GM18907 (cell line): ENCODE results near the gene BORCS8.
A peak's percentile ranks its signal among the peaks of the same experiment; 100 is the strongest.
"Not testable (repeated sequence)": the region's sequence is repeated elsewhere in the genome, so short reads cannot be mapped to it uniquely, and the experiment has no call there.

Experiments used
- ATAC-seq: cut with Tn5 transposase; IDR thresholded peaks from one replicate; pipeline ENCODE4 v1.9.1; 2021; ENCODE audit warnings: mild to moderate bottlenecking, moderate library complexity; ENCODE audit not compliant: unreplicated experiment

Gene BORCS8

DNA sequence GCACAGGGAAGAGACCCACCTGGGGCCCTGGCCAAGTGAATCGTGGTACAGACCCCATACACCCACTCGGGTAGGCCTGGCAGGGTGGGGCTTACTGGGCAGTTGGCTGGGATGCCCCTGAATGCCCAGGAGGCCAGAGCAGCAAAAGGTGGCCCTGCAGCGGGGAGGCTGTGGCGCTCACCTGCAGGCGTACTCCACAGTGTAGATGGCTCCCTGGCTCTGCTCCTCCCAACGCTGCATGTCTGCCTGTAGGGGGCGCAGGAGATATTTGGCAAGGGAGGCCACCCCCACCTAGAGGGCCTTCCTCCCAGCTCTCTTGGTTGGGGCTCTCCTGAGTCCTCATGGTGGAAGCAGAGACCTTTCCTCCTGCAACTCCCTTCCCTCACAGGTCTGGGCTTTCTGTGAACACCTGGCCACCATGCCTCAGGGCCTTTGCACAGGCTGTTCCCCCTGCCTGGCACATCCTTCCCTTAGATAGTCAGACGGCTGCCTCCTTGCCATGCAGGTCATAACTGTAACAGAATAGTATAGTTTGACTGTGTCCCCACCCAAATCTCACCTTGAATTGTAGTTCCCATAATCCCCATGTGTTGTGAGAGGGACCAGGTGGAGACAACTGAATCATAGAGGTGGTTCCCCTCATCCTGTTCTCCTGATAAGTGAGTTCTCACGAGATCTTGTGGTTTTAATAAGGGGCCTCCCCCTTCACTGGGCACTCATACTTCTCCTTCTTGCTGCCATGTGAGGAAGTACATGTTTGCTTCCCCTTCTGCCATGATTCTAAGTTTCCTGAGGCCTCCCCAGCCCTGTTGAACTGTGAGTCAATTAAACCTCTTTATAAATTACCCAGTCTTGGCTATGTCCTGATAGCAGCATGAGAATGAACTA lies 5.9 kb downstream of the BORCS8 start:
- no peak for ATAC-seq

DNA sequence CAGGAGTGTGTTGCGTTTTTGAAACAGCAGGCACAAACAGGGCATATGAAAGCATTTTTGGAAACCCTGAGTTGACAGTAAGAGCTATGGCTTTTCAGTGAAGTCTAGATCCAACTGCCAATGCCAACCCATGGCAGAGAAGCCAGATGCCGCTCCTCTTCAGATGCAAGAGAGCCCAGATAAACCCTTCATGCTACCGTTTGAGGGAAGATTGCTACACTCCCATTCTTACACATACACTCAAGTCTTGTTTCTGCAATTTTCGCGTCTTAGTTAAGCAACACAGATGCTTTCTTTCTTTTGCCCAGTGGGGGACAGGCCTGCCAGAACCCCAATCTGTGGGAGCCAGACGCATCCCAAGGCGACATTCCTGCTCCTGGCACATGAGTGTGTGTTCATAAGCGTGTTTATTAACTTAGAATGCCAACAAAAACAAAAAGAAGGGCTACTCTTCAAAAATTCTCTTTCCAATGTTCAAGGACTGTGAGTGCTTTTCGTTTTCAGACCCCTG lies 10.4 kb downstream of the BORCS8 start:
- no peak for ATAC-seq

GRCh38 chr19:19179548-19180441 lies 12.2 kb downstream of the BORCS8 start:
- ATAC-seq = no peak

DNA sequence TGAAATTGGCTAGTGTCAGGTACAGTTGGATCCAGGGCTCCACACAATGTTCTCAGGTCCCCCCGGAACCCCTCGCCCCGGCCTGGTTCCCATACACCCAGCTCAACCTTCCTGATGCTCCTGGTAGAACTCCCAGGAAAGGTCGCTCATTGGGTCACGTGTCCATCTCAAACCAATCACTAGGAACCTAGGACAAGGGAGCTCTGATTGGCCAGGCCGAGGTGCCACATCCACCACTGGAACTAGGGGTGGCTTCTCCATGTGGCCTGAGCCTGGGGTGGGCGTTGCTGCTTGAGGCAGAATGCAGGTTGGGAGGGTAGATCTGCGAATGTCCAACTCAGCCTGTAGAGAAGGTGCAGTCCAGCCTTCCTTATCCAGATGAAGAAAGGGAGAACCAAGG lies 15.0 kb downstream of the BORCS8 start:
- ATAC-seq = no peak

DNA sequence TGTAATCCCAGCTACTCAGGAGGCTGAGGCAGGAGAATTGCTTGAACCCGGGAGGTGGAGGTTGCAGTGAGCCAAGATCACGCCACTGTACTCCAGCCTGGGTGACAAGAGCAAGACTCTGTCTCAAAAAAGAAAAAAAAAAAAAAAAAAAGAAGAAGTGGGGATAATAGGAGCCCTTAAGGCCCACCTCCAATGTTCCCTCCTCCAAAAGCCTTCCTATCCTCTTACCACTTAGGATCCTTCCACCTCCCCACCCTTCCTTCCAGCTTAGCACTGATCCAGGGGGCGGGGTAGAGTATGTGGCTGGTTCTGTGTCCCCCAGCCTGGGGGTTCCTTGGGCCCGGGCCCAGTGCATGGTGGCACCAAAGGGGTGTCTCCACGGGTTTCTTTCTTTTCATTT lies 18.7 kb downstream of the BORCS8 start:
- ATAC-seq = not testable (repeated sequence)

GRCh38 chr19:19171821-19172532 lies 20.0 kb downstream of the BORCS8 start:
- ATAC-seq = no peak

- ATAC-seq = no peak
These were observed 20.9 kb downstream of the BORCS8 start for GRCh38 chr19:19170873-19171672.

- ATAC-seq = peak; percentile 72
These were observed 21.7 kb downstream of the BORCS8 start, which contains the start of gene MEF2B for GRCh38 chr19:19170053-19170872. TSS of gene MEF2B (minus strand) at chr19:19170263. CDS start at chr19:19150735, 19,528 bp downstream.

- no peak for ATAC-seq
These were observed 22.5 kb downstream of the BORCS8 start for GRCh38 chr19:19169236-19170052.

DNA sequence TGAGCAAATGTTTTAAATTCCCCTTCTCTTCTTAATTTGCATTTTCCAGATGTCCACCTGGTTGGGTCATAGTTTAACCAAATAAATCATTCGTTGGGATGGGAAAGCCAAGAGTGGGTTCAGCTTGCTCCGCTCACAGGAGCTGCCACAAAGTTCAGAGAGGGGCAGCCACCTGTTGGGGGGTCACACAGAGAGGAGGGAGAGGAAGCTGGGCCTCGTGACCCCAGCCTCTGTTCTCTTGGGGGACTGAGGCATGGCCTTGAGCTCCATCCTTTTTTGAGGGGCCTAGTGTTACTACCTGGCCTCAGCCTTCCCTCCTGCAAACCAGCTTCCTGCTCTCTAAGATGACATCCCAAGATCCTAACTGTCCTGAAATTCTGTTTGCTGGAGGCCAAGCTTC lies 24.3 kb downstream of the BORCS8 start:
- ATAC-seq = no peak

- ATAC-seq = no peak
These were observed 26.6 kb downstream of the BORCS8 start for GRCh38 chr19:19165396-19165795.

DNA sequence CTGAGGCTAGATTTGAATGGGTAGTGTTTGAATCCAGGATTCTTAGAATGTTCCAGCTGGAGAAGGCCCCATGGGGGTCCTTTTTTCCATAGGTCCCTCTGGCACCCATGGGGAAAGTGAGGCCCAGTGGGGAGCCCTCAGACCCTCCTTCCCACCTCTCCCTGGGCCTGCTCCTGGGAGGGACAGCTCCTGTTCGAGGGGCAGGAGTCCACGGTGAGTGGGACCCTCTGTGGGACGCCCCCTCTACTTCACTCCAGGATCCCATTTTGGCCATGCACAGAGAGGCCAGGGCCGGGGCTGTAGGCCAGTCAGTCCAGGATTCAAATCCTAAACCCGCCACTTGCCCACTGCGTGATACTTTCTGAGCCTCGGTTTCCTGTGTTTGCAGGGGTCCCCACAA lies 29.5 kb downstream of the BORCS8 start:
- no peak for ATAC-seq

- ATAC-seq = no peak
These were observed 31.4 kb downstream of the BORCS8 start for GRCh38 chr19:19160461-19161035.

GRCh38 chr19:19159534-19159933 lies 32.4 kb downstream of the BORCS8 start:
- no peak for ATAC-seq

DNA sequence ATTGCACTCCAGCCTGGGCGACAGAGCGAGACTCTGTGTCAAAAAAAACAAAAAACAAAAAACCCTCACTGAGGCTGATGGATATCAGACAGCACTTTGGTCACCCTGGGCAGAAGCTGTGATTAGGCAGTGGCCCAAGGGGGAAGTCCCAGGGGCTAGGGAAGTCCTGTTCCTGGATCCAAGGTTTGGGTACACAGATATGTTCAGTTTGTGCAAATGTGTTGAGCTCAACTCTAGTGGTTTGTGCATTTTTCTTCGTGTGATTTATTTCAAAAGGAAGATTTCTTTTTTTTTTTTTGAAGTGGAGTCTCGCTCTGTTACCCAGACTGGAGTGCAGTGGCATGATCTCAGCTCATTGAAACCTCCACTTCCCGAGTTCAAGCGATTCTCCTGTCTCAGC lies 34.1 kb downstream of the BORCS8 start:
- no peak for ATAC-seq

DNA sequence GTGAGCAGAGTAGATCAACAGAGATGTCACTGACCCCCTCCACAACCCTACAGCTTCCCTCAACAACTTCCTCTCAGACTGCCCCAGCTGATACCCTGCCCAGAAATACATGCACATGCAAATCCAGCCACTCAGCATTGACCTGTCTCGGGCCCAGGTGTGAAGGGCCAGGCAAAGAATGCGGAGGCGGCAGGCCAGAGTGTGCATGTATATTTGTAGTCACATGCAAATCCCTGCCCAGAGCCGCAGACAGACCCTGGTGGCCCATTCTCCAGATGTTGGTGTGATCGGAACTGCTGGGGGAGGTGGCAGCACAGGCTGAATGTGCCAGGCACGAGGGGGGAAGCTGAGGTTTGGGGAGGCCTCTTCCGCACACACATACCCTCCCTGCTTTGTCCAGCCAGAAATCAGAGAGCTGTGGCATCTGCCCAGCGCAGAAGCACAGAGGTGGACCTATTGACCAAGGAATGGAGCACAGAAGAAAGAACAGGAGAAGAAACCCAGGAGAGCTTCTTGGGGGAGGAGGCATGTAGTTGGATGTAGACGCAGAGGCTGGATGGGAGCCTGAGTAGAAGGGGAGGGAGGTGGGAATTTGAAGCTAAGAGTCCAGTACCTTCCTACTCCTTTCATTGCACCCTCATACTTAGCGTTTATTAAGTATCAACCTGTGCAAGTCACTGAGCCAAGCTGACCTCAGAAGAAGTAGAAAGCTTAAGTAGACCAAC lies 36.3 kb downstream of the BORCS8 start:
- peak; percentile 62 for ATAC-seq

- no peak for ATAC-seq
These were observed 37.0 kb downstream of the BORCS8 start for GRCh38 chr19:19154768-19155494.
